PFSK-1 (cell line): Measurements from ENCODE around the gene PHACTR1.

Experiments used
- REST ChIP-seq, 2 experiments: IDR thresholded peaks; 2 replicates each; pipeline versions ENCODE4 v1.6.1 to v1.8.0; 2011 to 2012; ENCODE audit warnings: low read depth in 2 of 2, low read length in 2 of 2, control low read depth in 1 of 2, inconsistent platforms in 1 of 2, mild to moderate bottlenecking in 1 of 2, moderate library complexity in 1 of 2; ENCODE audit not compliant: insufficient read depth in 1 of 2
- TAF1 ChIP-seq: IDR thresholded peaks from 2 replicates; pipeline ENCODE4 v1.6.1; 2012; ENCODE audit warnings: low read length, control low read depth, borderline replicate concordance; ENCODE audit not compliant: insufficient read depth

GRCh38 chr6:13071550-13072345 lies 355.2 kb downstream of the PHACTR1 start:
- TF ChIP-seq TAF1 (no peak), REST (IDR thresholded peaks at IDR 0.05; ENCODE audit: insufficient read depth in 1 of 2, low read depth in 2 of 2, low read length in 2 of 2) (no peak)
